ENCODE measurements around the gene FCN3. TPM values are rescaled to one million over a fixed set of nuclear protein-coding genes. Genes with fewer than 3 reads are reported as not detected.
A peak's percentile ranks its signal among the peaks of the same experiment; 100 is the strongest.
"Not testable (repeated sequence)": the region's sequence is repeated elsewhere in the genome, so short reads cannot be mapped to it uniquely, and the experiment has no call there.

Gene FCN3
- total RNA-seq, 6 experiments from 2014 or later: not detected

GRCh38 chr1:27392778-27393635 lies 18.4 kb upstream of the FCN3 start:
- Mint-ChIP-seq H3K9me3 (no peaks in the 10 kb centered on the region), H3K36me3 (ENCODE audit: low read depth) (no peaks in the 10 kb centered on the region)

GRCh38 chr1:27392096-27392777 lies 17.6 kb upstream of the FCN3 start, which contains the start of gene GPR3:
Gene GPR3, plus strand, starts transcription at chr1:27392622. Its CDS starts 1,177 bp downstream, at chr1:27393799.
- DNase-seq: peak; percentile 87
- Mint-ChIP-seq H3K27ac (peak within 1 kb of the TSS; percentile 93), H3K36me3 (ENCODE audit: low read depth) (no peaks in the 10 kb centered on the region), H3K4me3 (peak within 1 kb of the TSS; percentile 93), H3K9me3 (no peaks in the 10 kb centered on the region), H3K27me3 (ENCODE audit: insufficient read depth) (no peaks in the 10 kb centered on the region; the same call in 1 of the 2 replicates), H3K4me1 (ENCODE audit: low read depth) (peaks cover 36% of the 10 kb centered on the region)
- TF ChIP-seq, protein P1, sequence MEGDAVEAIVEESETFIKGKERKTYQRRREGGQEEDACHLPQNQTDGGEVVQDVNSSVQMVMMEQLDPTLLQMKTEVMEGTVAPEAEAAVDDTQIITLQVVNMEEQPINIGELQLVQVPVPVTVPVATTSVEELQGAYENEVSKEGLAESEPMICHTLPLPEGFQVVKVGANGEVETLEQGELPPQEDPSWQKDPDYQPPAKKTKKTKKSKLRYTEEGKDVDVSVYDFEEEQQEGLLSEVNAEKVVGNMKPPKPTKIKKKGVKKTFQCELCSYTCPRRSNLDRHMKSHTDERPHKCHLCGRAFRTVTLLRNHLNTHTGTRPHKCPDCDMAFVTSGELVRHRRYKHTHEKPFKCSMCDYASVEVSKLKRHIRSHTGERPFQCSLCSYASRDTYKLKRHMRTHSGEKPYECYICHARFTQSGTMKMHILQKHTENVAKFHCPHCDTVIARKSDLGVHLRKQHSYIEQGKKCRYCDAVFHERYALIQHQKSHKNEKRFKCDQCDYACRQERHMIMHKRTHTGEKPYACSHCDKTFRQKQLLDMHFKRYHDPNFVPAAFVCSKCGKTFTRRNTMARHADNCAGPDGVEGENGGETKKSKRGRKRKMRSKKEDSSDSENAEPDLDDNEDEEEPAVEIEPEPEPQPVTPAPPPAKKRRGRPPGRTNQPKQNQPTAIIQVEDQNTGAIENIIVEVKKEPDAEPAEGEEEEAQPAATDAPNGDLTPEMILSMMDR (IDR thresholded peaks at IDR 0.05): peak; percentile 70; the same call in 1 of the 2 replicates

More at GRCh38 chr1:27392778-27393635, 18.4 kb upstream of the FCN3 start:
- Mint-ChIP-seq H3K27me3 (ENCODE audit: insufficient read depth) (no peaks in the 10 kb centered on the region; the same call in 1 of the 2 replicates), H3K27ac (peak overlapping the region; percentile 89), H3K4me1 (ENCODE audit: low read depth) (peaks cover 36% of the 10 kb centered on the region), H3K4me3 (peak overlapping the region; percentile 93)
- no peak for DNase-seq
- TF ChIP-seq, protein P1 (IDR thresholded peaks at IDR 0.05): peak; percentile 31

DNA sequence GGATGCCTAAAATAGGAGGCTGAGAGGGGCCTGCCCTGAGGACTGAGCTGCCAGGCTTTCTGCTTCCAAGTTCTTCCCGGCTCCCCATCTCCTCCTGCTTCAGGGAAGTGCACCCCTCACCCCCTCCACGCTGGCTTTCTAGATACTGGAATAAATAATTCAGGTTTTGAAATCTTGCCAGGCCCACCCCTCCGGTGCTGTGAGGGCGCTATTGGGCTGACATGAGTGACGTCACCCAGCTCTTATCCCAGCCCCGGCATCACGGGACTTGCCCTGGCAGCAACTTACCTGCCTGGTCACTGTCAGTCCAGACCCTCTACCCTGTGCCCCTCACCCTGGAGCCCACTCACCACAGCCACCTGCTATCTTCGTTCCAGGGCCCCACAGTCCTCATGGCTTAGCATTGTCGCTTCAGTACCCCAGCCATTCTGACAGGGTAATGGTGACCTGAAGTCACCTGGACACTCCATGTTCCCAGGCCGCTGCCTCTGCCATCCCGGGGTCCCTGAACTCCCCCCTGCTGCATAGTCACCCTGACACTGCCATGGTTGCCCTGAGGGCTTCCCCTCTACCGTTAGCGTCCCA lies 17.0 kb upstream of the FCN3 start:
- Mint-ChIP-seq H3K4me1 (ENCODE audit: low read depth) (peaks cover 36% of the 10 kb centered on the region), H3K36me3 (ENCODE audit: low read depth) (no peaks in the 10 kb centered on the region), H3K9me3 (no peaks in the 10 kb centered on the region), H3K27me3 (ENCODE audit: insufficient read depth) (no peaks in the 10 kb centered on the region; the same call in 1 of the 2 replicates), H3K27ac (peak overlapping the region; percentile 93), H3K4me3 (peak overlapping the region; percentile 89)
- DNase-seq: peak; percentile 21
- TF ChIP-seq, protein P1 (IDR thresholded peaks at IDR 0.05): no peak; the same call in 1 of the 2 replicates

- TF ChIP-seq, protein P1 (IDR thresholded peaks at IDR 0.05): peak; percentile 92
- peak; percentile 36 for DNase-seq
- Mint-ChIP-seq H3K27me3 (ENCODE audit: insufficient read depth) (no peaks in the 10 kb centered on the region; the same call in none of the 2 replicates), H3K4me3 (no peak overlapping the region), H3K36me3 (ENCODE audit: low read depth) (no peaks in the 10 kb centered on the region), H3K4me1 (ENCODE audit: low read depth) (peaks cover 17% of the 10 kb centered on the region), H3K9me3 (no peaks in the 10 kb centered on the region), H3K27ac (no peak overlapping the region)
Measured at GRCh38 chr1:27388337-27389005, 13.8 kb upstream of the FCN3 start.

GRCh38 chr1:27384797-27385196 lies 10.2 kb upstream of the FCN3 start:
- not testable (repeated sequence) for H3K4me3 Mint-ChIP-seq; H3K27ac Mint-ChIP-seq; DNase-seq; H3K9me3 Mint-ChIP-seq; H3K27me3 Mint-ChIP-seq (ENCODE audit: insufficient read depth); H3K36me3 Mint-ChIP-seq (ENCODE audit: low read depth); H3K4me1 Mint-ChIP-seq (ENCODE audit: low read depth)
